LNCaP clone FGC (cell line): ENCODE results near the gene SLC24A3.

ENCODE experiments used
- DNase-seq: peaks from one replicate; pipeline ENCODE4 v3.0.0-alpha.2; 2011; ENCODE audit warnings: low read depth
- H3K4me3 ChIP-seq: 2 replicates; pipeline ENCODE4 v1.5.1; 2011; ENCODE audit warnings: mild to moderate bottlenecking, low read depth, low read length, control low read depth
- TF ChIP-seq, protein P1 (sequence below): IDR thresholded peaks from 2 replicates; pipeline ENCODE4 v1.5.1; 2012; ENCODE audit warnings: mild to moderate bottlenecking; ENCODE audit not compliant: control insufficient read depth, insufficient read depth; ENCODE audit errors: extremely low read depth

SLC24A3 gene

GRCh38 chr20:19699180-19699971 lies 486.9 kb downstream of the SLC24A3 start:
- TF ChIP-seq, protein P1, sequence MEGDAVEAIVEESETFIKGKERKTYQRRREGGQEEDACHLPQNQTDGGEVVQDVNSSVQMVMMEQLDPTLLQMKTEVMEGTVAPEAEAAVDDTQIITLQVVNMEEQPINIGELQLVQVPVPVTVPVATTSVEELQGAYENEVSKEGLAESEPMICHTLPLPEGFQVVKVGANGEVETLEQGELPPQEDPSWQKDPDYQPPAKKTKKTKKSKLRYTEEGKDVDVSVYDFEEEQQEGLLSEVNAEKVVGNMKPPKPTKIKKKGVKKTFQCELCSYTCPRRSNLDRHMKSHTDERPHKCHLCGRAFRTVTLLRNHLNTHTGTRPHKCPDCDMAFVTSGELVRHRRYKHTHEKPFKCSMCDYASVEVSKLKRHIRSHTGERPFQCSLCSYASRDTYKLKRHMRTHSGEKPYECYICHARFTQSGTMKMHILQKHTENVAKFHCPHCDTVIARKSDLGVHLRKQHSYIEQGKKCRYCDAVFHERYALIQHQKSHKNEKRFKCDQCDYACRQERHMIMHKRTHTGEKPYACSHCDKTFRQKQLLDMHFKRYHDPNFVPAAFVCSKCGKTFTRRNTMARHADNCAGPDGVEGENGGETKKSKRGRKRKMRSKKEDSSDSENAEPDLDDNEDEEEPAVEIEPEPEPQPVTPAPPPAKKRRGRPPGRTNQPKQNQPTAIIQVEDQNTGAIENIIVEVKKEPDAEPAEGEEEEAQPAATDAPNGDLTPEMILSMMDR: no peak
- no peak overlapping the region for H3K4me3 ChIP-seq
- no peak for DNase-seq

- no peak for DNase-seq
- H3K4me3 ChIP-seq: no peak overlapping the region
- TF ChIP-seq, protein P1: no peak
Observed at GRCh38 chr20:19701429-19701828, 489.0 kb downstream of the SLC24A3 start.

- H3K4me3 ChIP-seq: no peak overlapping the region
- no peak for DNase-seq
- TF ChIP-seq, protein P1: no peak
Observed at GRCh38 chr20:19706463-19706862, 494.0 kb downstream of the SLC24A3 start.

GRCh38 chr20:19709635-19710335 lies 497.3 kb downstream of the SLC24A3 start:
- DNase-seq: no peak
- H3K4me3 ChIP-seq: no peak overlapping the region
- TF ChIP-seq, protein P1: no peak

GRCh38 chr20:19710336-19711120 lies 498.1 kb downstream of the SLC24A3 start:
- DNase-seq: no peak
- no peak overlapping the region for H3K4me3 ChIP-seq
- TF ChIP-seq, protein P1: no peak

DNA sequence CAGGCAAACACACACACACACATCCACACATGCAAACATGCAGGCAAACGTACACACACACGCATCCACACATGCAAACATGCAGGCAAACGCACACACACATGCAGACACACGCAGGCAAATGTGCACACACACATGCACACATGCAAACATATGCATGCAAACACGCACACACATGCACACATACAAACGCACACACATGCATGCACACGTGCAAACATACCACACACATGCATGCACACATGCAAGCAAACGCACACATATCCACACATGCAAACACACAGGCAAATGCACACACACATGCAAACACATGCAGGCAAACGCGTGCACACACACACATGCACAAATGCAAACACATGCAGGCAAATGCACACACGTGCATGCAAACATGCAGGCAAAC lies 498.7 kb downstream of the SLC24A3 start:
- H3K4me3 ChIP-seq: no peak overlapping the region
- no peak for DNase-seq
- TF ChIP-seq, protein P1: no peak
